Keratinocyte (primary cell): Measurements from ENCODE around the gene RBM19. TPM values are rescaled to one million over a fixed set of nuclear protein-coding genes. Genes with fewer than 3 reads are reported as not detected.

Source experiments
- DNase-seq: peaks from one replicate; pipeline ENCODE4 v3.0.0-alpha.2; 2011; ENCODE audit warnings: low read depth, missing footprints, low spot score
- FAIRE-seq: peaks from 2 replicates; lab custom pipeline; 2011; peaks lifted over from hg19 to GRCh38; lab: Jason Lieb, UNC
- H2AFZ ChIP-seq: 2 replicates; pipeline ENCODE4 v1.6.0; 2012; ENCODE audit warnings: low read length, control low read depth, inconsistent platforms; ENCODE audit not compliant: control insufficient read depth
- H3K27ac ChIP-seq: 2 replicates; pipeline ENCODE4 v1.5.1; 2011; ENCODE audit warnings: low read length; ENCODE audit not compliant: control insufficient read depth, insufficient read depth
- H3K27me3 ChIP-seq: 3 replicates; pipeline ENCODE4 v1.6.0; 2011; ENCODE audit warnings: low read length; ENCODE audit not compliant: control insufficient read depth, insufficient read depth; ENCODE audit errors: extremely low read depth
- H3K36me3 ChIP-seq, 2 experiments: 2 replicates in 1 of 2; 3 replicates in 1 of 2; pipeline ENCODE4 v1.5.1; 2011; ENCODE audit warnings: low read length in 2 of 2, mild to moderate bottlenecking in 1 of 2; ENCODE audit not compliant: control insufficient read depth in 2 of 2, insufficient read depth in 2 of 2; ENCODE audit errors: extremely low read depth in 1 of 2
- H3K4me1 ChIP-seq: 3 replicates; pipeline ENCODE4 v1.5.1; 2011; ENCODE audit warnings: low read length; ENCODE audit not compliant: control insufficient read depth, insufficient read depth; ENCODE audit errors: extremely low read depth
- H3K4me2 ChIP-seq: 3 replicates; pipeline ENCODE4 v1.6.0; 2011; ENCODE audit warnings: low read depth, low read length; ENCODE audit not compliant: control insufficient read depth, insufficient read depth; ENCODE audit errors: extremely low read depth
- H3K4me3 ChIP-seq, 3 experiments: fragments of 200-600 bp in 1 of 3; sonication (generic) in 1 of 3; 2 replicates in 2 of 3; 3 replicates in 1 of 3; pipeline ENCODE4 v1.5.1; 2011 to 2016; ENCODE audit warnings: low read length in 3 of 3, mild to moderate bottlenecking in 3 of 3, control low read depth in 2 of 3, inconsistent platforms in 1 of 3, low read depth in 1 of 3, mixed read lengths in 1 of 3, mixed run types in 1 of 3, moderate library complexity in 1 of 3; ENCODE audit not compliant: control insufficient read depth in 2 of 3, insufficient read depth in 2 of 3; ENCODE audit errors: extremely low read depth in 1 of 3
- H3K79me2 ChIP-seq: 2 replicates; pipeline ENCODE4 v1.6.0; 2012; ENCODE audit warnings: low read length; ENCODE audit not compliant: control insufficient read depth, insufficient read depth
- H3K9ac ChIP-seq: 3 replicates; pipeline ENCODE4 v1.6.0; 2011; ENCODE audit warnings: low read length; ENCODE audit not compliant: control insufficient read depth, insufficient read depth; ENCODE audit errors: extremely low read depth
- H3K9me1 ChIP-seq: 3 replicates; pipeline ENCODE4 v1.6.0; 2011; ENCODE audit warnings: low read length; ENCODE audit not compliant: control insufficient read depth, insufficient read depth; ENCODE audit errors: extremely low read depth
- H3K9me3 ChIP-seq: 2 replicates; pipeline ENCODE4 v1.5.1; 2012; ENCODE audit warnings: low read depth, low read length; ENCODE audit not compliant: control insufficient read depth
- H4K20me1 ChIP-seq: 3 replicates; pipeline ENCODE4 v1.6.0; 2011; ENCODE audit warnings: low read length; ENCODE audit not compliant: control insufficient read depth, insufficient read depth; ENCODE audit errors: extremely low read depth
- EZH2 ChIP-seq: IDR thresholded peaks from one replicate; pipeline ENCODE4 v1.6.1; 2012; ENCODE audit warnings: inconsistent platforms, mild to moderate bottlenecking, low read length, moderate library complexity
- dilution Hi-C: fragments of 300-500 bp; cut with MboI; formaldehyde crosslinking; loops from one replicate; pipeline ENCODE4 v1.7.0; 2020; ENCODE audit warnings: low sequenced_read_pairs; ENCODE audit not compliant: extremely low pct_ligation_motif_present
- polyA plus RNA-seq, 5 experiments: library from polyadenylated mRNA; depleted of rRNA in 3 of 5; stranded (reverse) in 3 of 5; stranded (forward) in 1 of 5; unstranded in 1 of 5; fragments of >200 nt; gene quantifications; 1 replicate in 1 of 5; 2 replicates in 3 of 5; 3 replicates in 1 of 5; pipeline versions ENCODE4 v1.2.1 to v1.2.3, GENCODE V29; 2011 to 2012; ENCODE audit warnings: missing spikeins in 2 of 5, low read depth in 1 of 5, low replicate concordance in 1 of 5
- TF ChIP-seq, protein P1 (sequence below), 3 experiments: IDR thresholded peaks in 1 of 3; conservative IDR thresholded peaks in 1 of 3; optimal IDR thresholded peaks in 1 of 3; 2 replicates in 2 of 3; 3 replicates in 1 of 3; pipeline versions ENCODE3 to v1.5.1; 2011; ENCODE audit warnings: low read length in 3 of 3, mild to moderate bottlenecking in 3 of 3, moderate library complexity in 2 of 3, control low read depth in 1 of 3, inconsistent platforms in 1 of 3; ENCODE audit not compliant: insufficient read depth in 2 of 3; ENCODE audit errors: extremely low read depth in 1 of 3

Gene RBM19
- polyA plus RNA-seq, 1 donor (not counting 4 experiments of a cell fraction or from before 2014, with no cell fraction given), result 14.6 TPM

DNA sequence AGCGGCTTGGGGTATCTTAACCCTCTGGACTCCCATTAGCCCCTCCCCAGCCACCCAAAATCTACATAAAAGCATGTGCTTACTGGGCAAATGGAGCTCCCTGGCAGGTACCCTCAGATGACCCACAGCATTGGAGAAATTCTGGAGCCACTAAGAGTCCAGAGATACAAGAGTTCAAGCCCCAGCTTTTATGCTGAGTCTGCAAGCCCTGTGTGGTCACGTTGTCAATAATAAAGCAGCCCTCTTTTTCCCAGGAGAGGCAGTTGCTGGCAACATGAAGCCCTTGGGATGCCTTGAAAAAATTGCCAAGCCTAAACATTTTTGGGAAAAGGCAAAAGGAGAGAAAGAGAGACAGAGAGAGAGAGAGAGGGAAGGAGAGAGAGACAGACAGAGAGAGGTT lies 83.4 kb downstream of the RBM19 start:
- Histone ChIP-seq H4K20me1 (no peaks in the 10 kb centered on the region), H3K4me2 (no peak overlapping the region), H3K4me3 (no peak overlapping the region), H3K9me1 (no peaks in the 10 kb centered on the region), H3K27me3 (no peaks in the 10 kb centered on the region), H3K9ac (no peak overlapping the region), H3K9me3 (no peaks in the 10 kb centered on the region), H3K4me1 (no peaks in the 10 kb centered on the region), H3K27ac (no peak overlapping the region), H3K36me3 (peaks cover 3 to 6% of the 10 kb centered on the region in 2 experiments), H3K79me2 (no peaks in the 10 kb centered on the region), H2AFZ (no peak overlapping the region)
- DNase-seq (no peak), FAIRE-seq (no peak)
- dilution Hi-C loops, result no loop called here
- TF ChIP-seq, protein P1, sequence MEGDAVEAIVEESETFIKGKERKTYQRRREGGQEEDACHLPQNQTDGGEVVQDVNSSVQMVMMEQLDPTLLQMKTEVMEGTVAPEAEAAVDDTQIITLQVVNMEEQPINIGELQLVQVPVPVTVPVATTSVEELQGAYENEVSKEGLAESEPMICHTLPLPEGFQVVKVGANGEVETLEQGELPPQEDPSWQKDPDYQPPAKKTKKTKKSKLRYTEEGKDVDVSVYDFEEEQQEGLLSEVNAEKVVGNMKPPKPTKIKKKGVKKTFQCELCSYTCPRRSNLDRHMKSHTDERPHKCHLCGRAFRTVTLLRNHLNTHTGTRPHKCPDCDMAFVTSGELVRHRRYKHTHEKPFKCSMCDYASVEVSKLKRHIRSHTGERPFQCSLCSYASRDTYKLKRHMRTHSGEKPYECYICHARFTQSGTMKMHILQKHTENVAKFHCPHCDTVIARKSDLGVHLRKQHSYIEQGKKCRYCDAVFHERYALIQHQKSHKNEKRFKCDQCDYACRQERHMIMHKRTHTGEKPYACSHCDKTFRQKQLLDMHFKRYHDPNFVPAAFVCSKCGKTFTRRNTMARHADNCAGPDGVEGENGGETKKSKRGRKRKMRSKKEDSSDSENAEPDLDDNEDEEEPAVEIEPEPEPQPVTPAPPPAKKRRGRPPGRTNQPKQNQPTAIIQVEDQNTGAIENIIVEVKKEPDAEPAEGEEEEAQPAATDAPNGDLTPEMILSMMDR (optimal IDR thresholded peaks at IDR 0.05 in 1 of 3, IDR thresholded peaks at IDR 0.05 in 1 of 3, conservative IDR thresholded peaks at IDR 0.05 in 1 of 3; ENCODE audit: extremely low read depth in 1 of 3, insufficient read depth in 2 of 3, low read length in 3 of 3), result no peak

DNA sequence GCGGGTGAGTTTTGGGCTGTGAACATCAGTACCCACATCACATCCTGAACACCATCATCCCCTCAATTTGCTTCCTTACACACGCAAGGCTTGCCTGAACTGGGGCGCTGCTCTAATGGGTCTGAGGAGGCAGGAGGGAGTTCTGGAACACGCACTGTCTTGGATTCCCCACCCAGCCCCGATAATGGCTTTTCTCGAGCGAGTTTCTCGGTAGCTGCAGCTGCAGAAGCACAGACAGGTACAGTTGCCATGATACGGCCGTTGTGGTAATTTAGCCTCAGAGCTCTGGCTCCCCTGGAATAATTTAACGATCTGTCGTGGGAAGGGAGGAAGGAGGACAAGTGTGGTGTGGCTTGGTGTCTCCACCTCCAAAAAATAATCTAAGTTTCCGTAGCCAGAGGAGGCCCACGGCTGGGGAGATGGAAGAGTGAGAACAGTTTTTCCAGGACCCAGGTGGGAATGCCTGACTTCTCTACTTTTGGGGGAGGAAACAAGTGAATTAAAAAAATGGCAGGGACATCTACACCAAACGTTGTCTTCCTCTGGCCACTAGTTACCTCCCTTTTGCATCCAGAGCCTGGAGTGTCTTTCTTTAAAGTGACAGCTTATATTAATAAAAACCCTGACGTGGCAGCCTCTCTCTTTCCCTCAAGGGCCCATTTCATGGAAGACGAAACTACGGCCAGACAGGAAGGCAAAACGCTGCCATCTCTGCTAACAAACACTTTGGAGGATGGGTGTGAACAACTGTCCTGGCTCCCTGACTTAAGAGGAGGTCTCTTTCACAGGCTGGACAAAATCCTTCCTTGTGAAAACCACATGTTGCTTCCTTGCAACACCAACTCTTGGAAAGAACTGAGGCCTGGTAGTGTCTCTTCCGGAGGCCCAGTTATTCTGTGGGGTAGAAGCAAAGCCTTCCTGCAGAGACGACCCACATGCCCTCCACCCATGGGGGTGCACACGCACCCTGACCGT lies 84.8 kb downstream of the RBM19 start:
- Histone ChIP-seq H3K27me3 (no peaks in the 10 kb centered on the region), H3K4me3 (no peak overlapping the region), H3K9ac (no peak overlapping the region), H3K79me2 (no peaks in the 10 kb centered on the region), H2AFZ (no peak overlapping the region), H3K9me1 (no peaks in the 10 kb centered on the region), H3K9me3 (no peaks in the 10 kb centered on the region), H3K36me3 (peaks cover 3 to 7% of the 10 kb centered on the region in 2 experiments), H4K20me1 (no peaks in the 10 kb centered on the region), H3K4me2 (no peak overlapping the region), H3K4me1 (no peaks in the 10 kb centered on the region), H3K27ac (no peak overlapping the region)
- dilution Hi-C loops, result no loop called here
- FAIRE-seq (no peak), DNase-seq (no peak)
- TF ChIP-seq, protein P1 (optimal IDR thresholded peaks at IDR 0.05 in 1 of 3, IDR thresholded peaks at IDR 0.05 in 1 of 3, conservative IDR thresholded peaks at IDR 0.05 in 1 of 3; ENCODE audit: extremely low read depth in 1 of 3, insufficient read depth in 2 of 3, low read length in 3 of 3), result no peak
- no peak for TF ChIP-seq EZH2
